UCSD-AML1 (cell line): ENCODE measurements around the gene ATG4A.

Experiments
- DNase-seq: peaks from one replicate; lab custom pipeline; 2025; ENCODE audit not compliant: unreplicated experiment; lab: John Stamatoyannopoulos, UW

Gene ATG4A, protein sequence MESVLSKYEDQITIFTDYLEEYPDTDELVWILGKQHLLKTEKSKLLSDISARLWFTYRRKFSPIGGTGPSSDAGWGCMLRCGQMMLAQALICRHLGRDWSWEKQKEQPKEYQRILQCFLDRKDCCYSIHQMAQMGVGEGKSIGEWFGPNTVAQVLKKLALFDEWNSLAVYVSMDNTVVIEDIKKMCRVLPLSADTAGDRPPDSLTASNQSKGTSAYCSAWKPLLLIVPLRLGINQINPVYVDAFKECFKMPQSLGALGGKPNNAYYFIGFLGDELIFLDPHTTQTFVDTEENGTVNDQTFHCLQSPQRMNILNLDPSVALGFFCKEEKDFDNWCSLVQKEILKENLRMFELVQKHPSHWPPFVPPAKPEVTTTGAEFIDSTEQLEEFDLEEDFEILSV

DNA sequence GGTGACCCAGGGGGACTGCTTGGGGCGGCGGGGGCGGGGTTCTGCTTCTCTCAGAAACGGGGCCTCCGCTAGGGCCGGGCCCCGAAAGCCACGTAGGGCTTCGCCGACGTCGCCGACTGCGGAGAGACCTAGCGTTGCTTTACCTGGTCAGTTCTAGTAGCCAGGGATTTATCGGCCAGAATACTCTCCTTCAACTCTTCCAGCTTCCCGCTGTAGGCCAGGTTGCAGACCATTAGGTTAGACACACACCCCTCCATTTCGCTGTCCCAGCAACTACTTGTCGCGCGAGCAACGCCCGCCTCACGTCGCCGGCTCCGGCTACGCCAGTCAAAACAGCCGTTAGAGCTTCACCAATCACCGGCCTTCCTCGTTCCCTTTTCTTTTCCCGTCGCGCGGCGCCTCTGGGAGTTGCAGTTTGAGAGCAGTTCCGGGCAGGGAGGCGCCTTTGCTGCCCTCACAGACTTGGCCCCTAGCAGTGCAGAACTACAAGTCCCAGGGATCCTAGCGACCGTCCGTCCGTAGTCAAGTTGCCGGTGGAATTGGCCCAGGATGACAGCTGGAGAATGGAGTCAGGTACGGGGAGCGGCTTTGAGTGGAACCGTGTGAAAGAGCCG, at the start of gene ATG4A, which contains the start of gene PSMD10:
TSS of gene ATG4A (plus strand) at position 515 of the 614 bp plus-strand sequence. CDS start at position 564, 49 bp downstream.
TSS of gene PSMD10 (minus strand) at position 279 of the 614 bp plus-strand sequence. CDS start at position 257, 22 bp downstream.
- peak; percentile 90 for DNase-seq

DNA sequence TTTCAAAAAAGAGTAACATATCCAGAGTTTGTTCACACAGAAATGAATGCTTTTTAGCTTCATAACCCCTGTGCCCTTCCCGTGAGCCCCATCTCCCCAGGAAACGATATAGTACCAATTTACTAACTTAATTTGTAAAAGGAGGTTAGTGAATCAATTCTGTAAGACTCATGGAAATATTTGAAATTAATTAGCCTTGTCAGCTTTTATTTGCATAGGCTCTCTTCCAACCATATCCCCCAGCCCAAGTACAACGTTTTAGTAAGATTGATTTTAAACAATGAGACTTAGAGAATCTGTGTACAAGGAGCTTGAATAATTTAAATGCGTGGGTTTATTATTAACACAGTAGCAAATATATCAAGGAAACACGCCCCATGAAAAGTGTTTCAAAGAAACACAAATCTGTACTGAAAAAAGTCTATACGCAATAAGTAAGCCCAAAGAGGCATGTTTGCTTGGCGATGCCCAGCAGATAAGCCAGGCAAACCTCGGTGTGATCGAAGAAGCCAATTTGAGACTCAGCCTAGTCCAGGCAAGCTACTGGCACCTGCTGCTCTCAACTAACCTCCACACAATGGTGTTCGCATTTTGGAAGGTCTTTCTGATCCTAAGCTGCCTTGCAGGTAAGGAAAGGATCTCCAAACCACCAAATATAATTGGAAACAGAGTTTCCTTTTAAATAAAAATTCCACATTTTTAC, 46.9 kb upstream of the ATG4A start, which contains the start of gene VSIG1:
TSS of gene VSIG1 (plus strand) at position 512 of the 703 bp plus-strand sequence. CDS start at position 578, 66 bp downstream.
- no peak for DNase-seq

DNA sequence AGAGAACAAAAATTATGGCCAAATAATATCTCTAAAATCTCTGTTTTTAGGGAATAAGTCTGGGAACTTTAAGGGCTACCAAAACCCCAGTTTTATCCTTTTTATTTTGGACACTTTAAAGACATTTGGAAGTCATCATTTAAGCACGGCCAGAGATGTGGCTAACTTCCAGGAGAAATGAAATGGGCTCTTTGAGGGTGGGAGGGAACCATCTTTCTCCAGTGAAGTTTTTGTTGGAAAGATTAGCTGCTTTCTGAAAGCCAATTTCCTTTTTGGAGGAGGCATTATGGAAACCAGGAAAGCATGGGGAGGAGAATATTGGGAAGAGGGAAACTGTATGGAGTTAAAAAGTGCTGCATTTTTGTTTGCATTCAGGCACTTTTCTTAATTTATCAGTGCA, 41.9 kb upstream of the ATG4A start:
- DNase-seq: no peak

DNA sequence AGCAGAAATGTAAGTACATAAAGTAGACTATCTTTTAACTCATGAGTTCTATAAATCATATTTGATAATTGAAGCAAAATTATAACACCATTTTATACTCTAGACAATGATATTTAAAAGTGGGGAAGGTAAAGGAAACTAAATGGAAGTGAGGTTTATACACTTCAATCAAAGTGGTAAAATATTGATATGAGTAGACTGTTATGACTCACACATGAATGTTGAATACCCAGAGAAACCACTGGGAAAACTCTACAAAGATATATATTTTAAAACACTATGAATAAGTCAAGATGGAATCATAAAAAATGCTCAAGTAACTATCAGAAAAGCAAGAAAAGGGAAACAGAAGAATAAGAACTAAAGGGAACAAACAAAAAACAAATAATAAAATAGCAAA, 38.4 kb upstream of the ATG4A start:
- DNase-seq: no peak

DNA sequence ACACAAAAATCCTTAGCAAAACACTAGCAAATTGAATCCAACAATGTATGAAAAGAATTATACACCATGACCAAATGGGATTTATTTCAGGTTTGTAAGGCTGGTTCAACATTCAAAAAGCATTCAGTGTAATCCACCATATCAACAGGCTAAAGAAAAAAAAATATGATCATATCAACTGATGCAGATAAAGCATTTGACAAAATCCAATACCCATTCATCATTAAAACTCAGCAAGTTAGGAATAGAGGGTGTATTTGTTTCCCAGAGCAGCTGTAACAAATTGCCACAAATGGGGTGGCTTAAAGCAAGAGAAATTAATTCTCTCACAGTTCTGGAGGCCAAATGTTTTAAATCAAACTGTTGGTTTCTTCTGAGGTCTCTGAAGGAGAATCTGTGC, 36.0 kb upstream of the ATG4A start:
- no peak for DNase-seq

DNA sequence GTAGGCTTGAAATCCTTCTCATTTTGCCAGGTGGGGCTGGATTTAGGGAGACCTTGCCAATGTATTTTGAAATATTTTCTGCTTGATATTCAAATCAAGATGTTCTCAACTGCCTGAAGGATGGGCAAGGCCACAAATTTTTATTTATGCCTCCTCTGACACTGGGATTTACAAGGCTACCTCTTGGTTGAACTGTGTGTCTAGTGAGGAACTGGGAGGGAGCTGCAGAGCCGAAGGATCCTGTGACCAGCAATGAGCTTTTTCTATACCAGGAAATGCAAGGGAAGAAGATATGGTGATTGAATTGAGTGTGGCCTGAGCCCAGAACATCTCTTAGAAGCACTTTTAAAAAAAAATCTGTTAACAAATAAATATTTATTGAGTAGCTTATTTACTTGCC, 31.8 kb upstream of the ATG4A start:
- no peak for DNase-seq

DNA sequence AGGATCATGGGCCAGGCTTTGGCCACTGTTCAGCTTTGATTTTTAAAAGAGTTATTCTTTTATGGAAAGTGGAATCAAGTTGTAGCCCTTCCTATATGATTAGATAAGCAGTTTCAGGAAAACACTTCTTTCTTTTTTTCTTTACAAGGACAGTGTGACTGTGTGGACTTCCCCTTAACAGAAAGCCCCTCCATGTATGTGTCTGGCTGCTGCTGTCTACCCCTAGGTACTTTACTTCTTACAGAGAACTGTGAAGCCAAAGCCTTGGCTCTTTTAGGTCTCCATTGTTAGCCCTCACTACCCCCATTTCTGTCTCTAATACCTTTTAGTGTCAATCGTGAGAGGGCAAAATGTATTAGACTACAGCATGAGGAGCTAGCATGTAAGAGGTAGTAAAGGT, 27.6 kb upstream of the ATG4A start:
- no peak for DNase-seq

DNA sequence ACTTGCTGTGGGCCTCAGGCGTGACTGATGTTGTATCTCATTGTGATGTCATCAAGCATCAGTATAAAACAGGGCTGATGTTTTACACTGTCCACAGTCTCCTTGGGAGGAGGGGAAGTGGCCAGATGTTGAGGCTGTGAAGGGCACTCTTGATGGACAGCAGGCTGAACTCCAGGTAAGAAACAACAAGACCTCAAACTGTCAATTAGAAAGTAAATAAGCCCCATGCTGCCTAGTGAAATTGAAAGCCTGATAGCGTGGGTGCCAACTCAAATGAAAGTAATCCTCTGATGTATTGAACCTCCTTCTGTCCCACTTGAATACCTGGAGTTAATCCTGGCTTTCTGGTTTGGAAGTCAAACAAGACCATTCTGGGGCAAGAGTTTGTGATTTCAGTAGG, 27.0 kb upstream of the ATG4A start:
- DNase-seq: no peak

DNA sequence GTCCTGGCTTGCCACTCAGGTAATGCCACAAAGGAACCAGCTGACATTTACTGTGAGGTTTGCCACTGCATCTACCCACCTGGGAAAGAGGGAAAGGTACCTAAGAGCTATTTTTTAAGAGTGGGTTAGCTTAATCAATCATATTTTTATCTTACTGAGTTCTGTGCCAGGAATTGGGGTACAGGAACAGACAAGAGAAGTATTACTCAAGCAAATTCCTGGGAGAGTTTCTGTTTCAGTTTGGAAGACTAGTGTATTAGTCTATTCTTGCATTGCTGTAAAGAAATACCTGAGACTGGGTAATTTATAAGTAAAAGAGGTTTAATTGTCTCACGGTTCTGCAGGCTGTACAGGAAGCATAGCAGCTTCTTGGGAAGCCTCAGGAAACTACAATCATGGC, 23.5 kb upstream of the ATG4A start:
- no peak for DNase-seq

DNA sequence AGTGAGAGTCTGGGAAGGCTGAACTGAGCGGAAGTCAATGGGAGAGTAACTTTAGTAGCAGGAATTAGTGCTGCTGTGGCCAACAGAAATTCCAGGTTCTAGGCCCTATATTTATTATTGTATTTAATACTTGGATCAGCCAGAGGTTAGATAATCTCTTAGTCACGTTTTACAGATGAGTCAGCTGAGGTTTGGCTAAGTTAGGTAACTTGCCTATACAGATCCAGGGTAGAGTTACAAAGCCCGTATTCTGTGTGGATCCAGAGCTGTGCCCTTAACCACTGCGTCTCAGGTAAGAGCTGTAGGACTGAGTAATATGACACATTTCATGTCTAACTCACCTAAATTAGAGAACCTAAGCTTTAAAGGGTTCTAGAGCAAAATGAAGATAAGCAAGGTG, 20.7 kb upstream of the ATG4A start:
- no peak for DNase-seq

DNA sequence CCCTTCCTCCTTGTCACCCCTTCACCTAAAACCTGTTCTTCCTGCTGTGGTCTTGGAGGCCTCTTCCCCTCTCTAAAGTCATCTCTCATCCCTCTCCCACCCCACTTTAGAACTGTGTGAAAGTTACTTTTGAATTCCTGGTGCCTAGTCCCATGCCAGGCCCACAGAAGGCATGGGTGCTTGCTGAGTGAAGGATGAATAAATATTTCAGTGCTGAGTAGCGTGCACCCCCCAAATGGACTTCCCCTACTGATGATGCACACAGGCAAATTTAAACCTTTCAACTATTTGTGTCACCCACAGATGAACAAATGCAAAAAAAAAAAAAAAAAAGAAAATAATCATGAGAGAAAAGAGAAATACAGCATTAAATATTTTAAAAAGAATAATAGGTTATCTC, 20.0 kb upstream of the ATG4A start:
- no peak for DNase-seq

DNA sequence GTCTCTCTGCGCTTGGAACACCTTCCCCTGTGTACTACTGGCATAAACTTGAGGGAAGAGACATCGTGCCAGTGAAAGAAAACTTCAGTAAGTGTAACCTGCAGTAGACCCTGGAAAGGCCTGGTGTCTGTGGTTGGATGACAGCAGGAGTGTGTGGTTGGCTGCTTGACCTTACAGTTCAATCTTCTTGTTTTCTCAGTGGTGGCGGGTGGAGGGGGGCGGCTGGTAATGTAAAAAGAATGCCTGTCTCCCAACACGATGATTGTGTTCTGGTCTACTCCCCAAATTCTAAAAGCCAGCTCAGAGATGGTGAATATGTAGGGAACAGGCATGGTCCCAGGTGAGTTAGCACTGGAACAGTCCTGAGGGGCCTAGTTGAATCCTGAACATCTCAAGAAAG, 18.8 kb upstream of the ATG4A start:
- DNase-seq: no peak

DNA sequence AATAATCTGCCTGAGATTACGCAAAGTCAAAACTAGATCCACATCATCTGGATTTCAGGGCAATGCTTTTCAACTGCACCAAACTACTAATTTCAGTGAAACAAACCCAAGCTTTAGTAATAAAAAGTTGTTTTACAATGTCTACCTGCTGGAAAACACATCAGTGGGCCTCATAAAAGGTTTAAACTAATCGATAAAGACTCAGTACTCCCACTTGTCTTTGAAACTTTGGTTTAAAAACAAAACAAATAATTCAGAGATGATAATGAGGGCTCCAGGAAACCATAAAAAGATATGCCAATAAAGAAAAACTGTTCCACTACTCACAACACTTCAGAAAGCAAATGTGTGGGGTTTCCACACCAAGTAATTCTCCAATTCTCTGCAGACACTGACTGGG, 10.5 kb upstream of the ATG4A start:
- DNase-seq: no peak

DNA sequence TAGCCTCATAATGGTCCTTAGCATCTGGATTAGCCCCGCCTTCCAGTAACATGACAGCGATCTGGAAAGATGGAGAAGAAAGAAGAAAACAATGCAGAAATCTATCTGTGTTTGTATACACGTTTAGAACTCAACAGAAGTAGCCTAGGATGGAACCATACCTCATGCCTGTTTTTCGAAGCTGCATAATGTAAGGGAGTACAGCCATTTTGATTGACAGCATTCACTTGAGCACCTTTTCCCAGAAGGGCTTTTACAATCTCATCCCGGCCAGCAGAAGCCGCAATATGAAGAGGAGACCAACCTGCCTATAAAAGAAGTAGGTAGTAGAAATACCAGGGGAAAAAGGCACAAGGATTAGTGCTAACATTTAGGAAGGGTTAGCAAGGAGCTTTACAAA, 3.8 kb upstream of the ATG4A start:
- DNase-seq: no peak

DNA sequence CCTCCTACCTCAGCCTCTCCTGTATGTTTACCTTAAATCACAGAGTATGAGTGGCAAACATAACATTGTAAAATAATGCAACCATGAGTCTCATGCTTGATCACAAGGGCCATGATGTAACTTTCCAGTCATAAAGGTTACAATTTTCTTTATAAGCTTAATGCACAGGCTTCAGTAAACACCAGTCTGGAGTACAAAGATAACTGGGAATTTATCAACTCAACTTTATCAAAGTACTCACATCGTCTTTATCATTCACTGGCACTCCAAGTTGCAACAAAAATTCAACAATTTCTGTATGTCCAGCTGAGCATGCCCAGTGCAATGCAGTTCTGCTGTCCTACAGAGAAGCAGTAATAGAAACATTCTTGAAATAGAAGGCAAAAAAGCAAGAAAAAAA, 3.1 kb upstream of the ATG4A start:
- no peak for DNase-seq

DNA sequence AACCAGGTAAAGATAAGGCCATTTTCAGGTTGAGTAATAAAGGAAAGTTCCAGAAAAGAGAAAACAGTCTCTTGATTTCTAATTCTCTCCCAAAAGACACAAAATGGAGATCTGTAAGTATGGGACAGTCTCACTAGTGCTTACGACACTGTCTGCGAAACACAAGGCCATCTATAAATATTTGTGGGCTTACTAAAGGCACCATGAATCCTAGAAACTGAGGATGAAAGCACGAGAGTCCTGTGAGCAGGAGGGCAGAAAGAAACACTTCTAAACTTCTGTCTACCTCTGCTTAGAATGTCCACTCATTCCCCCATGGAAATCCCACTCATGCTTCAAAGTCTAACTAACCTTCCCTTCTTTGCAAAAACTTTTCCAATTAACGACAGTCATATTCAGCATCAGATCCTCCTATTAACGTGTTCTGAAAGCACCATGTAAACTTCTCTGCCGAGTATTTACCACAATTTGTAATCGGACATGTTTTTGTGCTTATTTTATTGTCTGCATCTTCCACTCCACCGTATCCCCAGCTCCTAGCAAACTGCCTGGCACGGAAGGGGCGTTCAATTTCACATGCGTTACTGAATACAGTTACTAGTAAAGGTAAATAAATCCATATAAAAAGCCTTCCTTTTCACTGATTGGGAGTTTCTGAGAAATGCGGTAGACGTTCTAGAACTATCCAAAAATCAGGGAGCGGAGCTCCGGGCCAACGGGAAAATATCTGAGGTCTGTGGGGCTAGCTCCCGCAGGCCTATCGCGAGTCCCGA, 901 bp upstream of the ATG4A start:
- DNase-seq: no peak

DNA sequence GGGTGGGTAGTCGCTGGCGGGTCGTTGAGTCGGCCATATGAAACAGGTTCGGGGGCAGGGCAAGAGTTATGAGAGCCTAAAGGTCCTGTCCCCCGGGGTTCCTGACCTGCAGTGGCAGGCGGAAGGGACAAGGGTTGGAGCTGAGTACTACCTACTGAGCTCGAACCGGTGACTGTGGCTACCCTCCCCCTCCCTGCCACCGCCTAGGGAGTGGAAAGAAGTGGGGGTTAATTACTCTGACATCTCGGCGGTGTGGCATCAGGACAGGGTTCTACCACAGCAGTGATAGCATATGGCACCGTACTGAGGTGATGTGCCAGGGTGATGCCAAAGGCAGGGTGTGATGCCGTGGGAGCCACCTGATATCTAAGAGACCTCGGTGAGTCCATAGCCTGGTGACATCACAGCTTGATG, 307 bp downstream of the ATG4A start:
- no peak for DNase-seq

DNA sequence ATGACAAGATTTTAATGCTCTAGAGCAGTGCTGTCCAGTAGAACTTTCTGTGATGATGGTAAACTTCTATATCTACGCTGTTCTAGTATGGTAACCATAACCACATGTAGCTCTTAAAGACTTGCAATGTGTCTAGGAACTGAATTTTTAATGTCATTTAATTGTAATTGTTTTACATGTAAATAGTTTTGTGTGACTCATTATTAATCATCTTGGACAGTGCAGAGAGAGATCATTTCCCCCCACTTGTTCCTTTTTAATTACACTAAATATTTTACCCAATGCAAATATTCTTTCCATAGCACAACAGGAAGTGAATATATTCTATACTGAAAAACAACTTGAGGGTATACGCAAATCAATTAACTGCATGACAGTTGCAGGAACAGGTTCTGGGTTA, 5.8 kb downstream of the ATG4A start:
- no peak for DNase-seq

DNA sequence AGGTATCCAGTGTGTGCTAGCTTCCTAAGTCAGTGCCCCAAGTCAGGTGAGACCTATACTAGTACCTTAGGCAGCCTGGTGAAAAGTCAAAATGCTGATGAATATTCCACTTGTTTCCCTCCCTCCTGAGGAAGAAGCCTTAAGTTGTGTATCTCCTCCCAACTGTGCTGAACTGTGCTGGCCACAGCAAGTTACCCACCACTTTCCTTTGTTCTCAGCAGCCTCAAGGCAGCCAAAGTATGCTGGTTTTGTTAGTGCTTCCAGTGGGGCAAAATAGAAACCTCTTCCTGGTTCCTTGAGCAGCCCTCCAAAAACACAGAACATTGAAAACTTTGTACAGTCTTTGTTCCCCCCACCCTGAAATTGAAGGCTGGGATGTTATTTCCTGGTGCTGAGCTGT, 13.9 kb downstream of the ATG4A start:
- no peak for DNase-seq

DNA sequence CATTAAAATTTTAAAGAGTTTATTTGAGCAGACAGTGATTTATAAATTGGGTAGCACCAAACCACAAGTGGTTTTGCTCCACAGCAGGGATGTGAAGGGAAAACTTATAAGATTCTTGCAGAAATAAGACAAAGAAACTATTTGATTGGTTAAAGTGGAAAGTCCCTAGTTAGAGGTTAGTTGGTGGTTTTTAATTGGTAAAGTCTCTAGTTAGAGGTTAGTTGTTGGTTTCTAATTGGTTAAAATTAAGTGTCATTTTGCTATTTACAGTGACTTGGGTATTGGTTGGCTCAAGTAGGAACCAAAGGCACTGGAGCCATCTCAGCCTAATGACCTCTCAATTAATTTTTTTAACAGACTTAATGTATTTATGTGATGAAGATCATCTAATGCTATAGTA, 23.0 kb downstream of the ATG4A start:
- no peak for DNase-seq

DNA sequence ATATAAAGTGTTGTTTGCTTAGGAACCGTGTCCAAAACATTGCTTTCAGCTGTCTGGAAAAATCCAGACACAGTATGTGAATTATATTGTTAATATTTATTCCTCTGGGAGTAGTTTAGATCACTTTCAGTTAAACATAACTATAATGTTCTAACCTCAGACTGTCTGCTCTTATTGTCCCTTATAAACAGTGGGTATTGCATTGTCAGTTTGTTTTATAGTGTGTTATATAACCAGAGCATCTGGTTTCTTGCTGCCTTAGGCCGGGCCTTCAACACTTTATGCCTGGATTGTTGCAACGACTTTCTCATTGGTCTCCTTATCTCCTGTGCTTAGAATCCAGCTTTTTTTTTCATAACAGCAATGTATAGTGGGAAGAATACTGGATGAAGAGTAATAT, 26.4 kb downstream of the ATG4A start:
- no peak for DNase-seq
